PC-9 (cell line): ENCODE measurements around the gene SLC44A1.

Source experiments
- CTCF ChIP-seq: fragments of 200-600 bp; sonication (generic); conservative IDR thresholded peaks from 2 replicates; pipeline ENCODE4 v1.6.1; 2017; ENCODE audit warnings: mixed run types, antibody characterized with exemption, mild to moderate bottlenecking, moderate library complexity
- EZH2 ChIP-seq: fragments of 200-600 bp; sonication (generic); IDR thresholded peaks from 2 replicates; pipeline ENCODE4 v1.8.0; 2017; ENCODE audit warnings: antibody characterized with exemption, low read depth

- no peak for TF ChIP-seq CTCF
- no peak for TF ChIP-seq EZH2
Measured at GRCh38 chr9:105457560-105458294, 213.3 kb downstream of the SLC44A1 start.
